K562 (cell line): Measurements from ENCODE around the gene TLCD1. TPM values are rescaled to one million over a fixed set of nuclear protein-coding genes. Genes with fewer than 3 reads are reported as not detected.

Experiments used
- CBFB ChIP-seq: sonication (generic); formaldehyde crosslinking; IDR thresholded peaks from 2 replicates; pipeline ENCODE4 v1.4.0; 2020; ENCODE audit warnings: mild to moderate bottlenecking, missing genetic modification reagents
- CEBPG ChIP-seq, 3 experiments: fragments of 200-800 bp in 1 of 3; sonication (Bioruptor generic) in 1 of 3; sonication (generic) in 1 of 3; formaldehyde crosslinking in 1 of 3; IDR thresholded peaks in 2 of 3; conservative IDR thresholded peaks in 1 of 3; 2 replicates each; pipeline versions ENCODE4 v1.6.1 to v1.8.0; 2016 to 2022; ENCODE audit warnings: missing compliant biosample characterization in 2 of 3, missing genetic modification characterization in 2 of 3, mild to moderate bottlenecking in 1 of 3, missing genetic modification reagents in 1 of 3
- EP400 ChIP-seq: fragments of 450-650 bp; IDR thresholded peaks from 2 replicates; pipeline ENCODE4 v1.6.1; 2017; ENCODE audit warnings: antibody characterized with exemption, mild to moderate bottlenecking, moderate library complexity
- FIP1L1 ChIP-seq: fragments of 200-400 bp; formaldehyde crosslinking; IDR thresholded peaks from 2 replicates; pipeline ENCODE4 v1.6.1; 2018; ENCODE audit warnings: mild to moderate bottlenecking, low read depth, low read length; ENCODE audit not compliant: poor library complexity, severe bottlenecking
- GABPB1 ChIP-seq: sonication (generic); formaldehyde crosslinking; IDR thresholded peaks from 2 replicates; pipeline ENCODE4 v1.8.0; 2022; ENCODE audit warnings: mild to moderate bottlenecking, missing genetic modification reagents
- JUN ChIP-seq, 2 experiments: sonication (generic) in 1 of 2; formaldehyde crosslinking in 1 of 2; IDR thresholded peaks; 2 replicates each; pipeline versions ENCODE4 v1.6.1 to v1.8.0; 2012 to 2022; ENCODE audit warnings: borderline replicate concordance in 2 of 2, mild to moderate bottlenecking in 2 of 2, improper control_type of control experiment in 1 of 2, low read depth in 1 of 2, low read length in 1 of 2, missing genetic modification reagents in 1 of 2
- NFIC ChIP-seq: fragments of 450-650 bp; IDR thresholded peaks from 2 replicates; pipeline ENCODE4 v1.6.1; 2017; ENCODE audit warnings: mild to moderate bottlenecking, inconsistent platforms
- NR1H2 ChIP-seq: sonication (generic); formaldehyde crosslinking; IDR thresholded peaks from 2 replicates; pipeline ENCODE4 v1.4.0; 2020; ENCODE audit warnings: mild to moderate bottlenecking, missing genetic modification reagents
- PHF8 ChIP-seq: fragments of 200-600 bp; sonication (generic); IDR thresholded peaks from 2 replicates; pipeline ENCODE4 v1.6.1; 2012; ENCODE audit warnings: mixed run types, mild to moderate bottlenecking, inconsistent platforms, low read length, moderate library complexity, borderline replicate concordance
- PREB ChIP-seq: sonication (generic); formaldehyde crosslinking; IDR thresholded peaks from 2 replicates; pipeline ENCODE4 v1.8.1; 2023; ENCODE audit warnings: mild to moderate bottlenecking, missing genetic modification reagents
- RBFOX2 ChIP-seq: fragments of 200-400 bp; formaldehyde crosslinking; IDR thresholded peaks from 2 replicates; pipeline ENCODE4 v1.6.1; 2017; ENCODE audit warnings: low read depth, mild to moderate bottlenecking, low read length, moderate library complexity
- RBM17 ChIP-seq: fragments of 200-400 bp; formaldehyde crosslinking; IDR thresholded peaks from 2 replicates; pipeline ENCODE4 v1.6.1; 2017; ENCODE audit warnings: low read depth, mild to moderate bottlenecking, low read length, borderline replicate concordance
- SNRNP70 ChIP-seq: fragments of 200-400 bp; formaldehyde crosslinking; optimal IDR thresholded peaks from 2 replicates; pipeline ENCODE3; 2017; ENCODE audit warnings: low read depth, low read length
- TAF1 ChIP-seq: IDR thresholded peaks from 2 replicates; pipeline ENCODE4 v1.6.1; 2011; ENCODE audit warnings: mild to moderate bottlenecking, low read length, moderate library complexity; ENCODE audit not compliant: insufficient read depth, control insufficient read depth, severe bottlenecking; ENCODE audit errors: extremely low read depth
- TCF15 ChIP-seq: fragments of 250-450 bp; sonication (Bioruptor Pico); IDR thresholded peaks from 2 replicates; pipeline ENCODE4 v1.8.0; 2022; ENCODE audit warnings: moderate library complexity, mild to moderate bottlenecking, inconsistent platforms
- UBTF ChIP-seq, 2 experiments: IDR thresholded peaks; 2 replicates each; pipeline ENCODE4 v1.6.1; 2012; ENCODE audit warnings: improper control_type of control experiment in 2 of 2, low read depth in 2 of 2, low read length in 2 of 2, borderline replicate concordance in 1 of 2
- ZHX1 ChIP-seq: fragments of 150-350 bp; conservative IDR thresholded peaks from 2 replicates; pipeline ENCODE4 v1.6.1; 2014; ENCODE audit warnings: low read length
- ZNF282 ChIP-seq: sonication (generic); formaldehyde crosslinking; IDR thresholded peaks from 2 replicates; pipeline ENCODE4 v1.8.1; 2023; ENCODE audit warnings: missing genetic modification reagents
- ZNF780A ChIP-seq: fragments of 250-450 bp; sonication (Bioruptor Pico); IDR thresholded peaks from 2 replicates; pipeline ENCODE4 v1.5.0; 2021; ENCODE audit warnings: mild to moderate bottlenecking
- polyA plus RNA-seq, 8 experiments: library from polyadenylated mRNA; depleted of rRNA in 4 of 8; stranded (reverse) in 5 of 8; unstranded in 3 of 8; fragments of >200 nt; fragmentation: Nextera tagmentation in 2 of 8; fragmentation: Illumina TruSeq in 1 of 8; extraction: Ambion mirVana in 2 of 8; extraction: Trizol in 1 of 8; gene quantifications; 2 replicates each; pipeline versions ENCODE4 v1.2.1 to v1.2.3, GENCODE V29; 2011 to 2014; ENCODE audit warnings: inconsistent platforms in 1 of 8, missing spikeins in 1 of 8
- total RNA-seq, 7 experiments: library from RNA; depleted of rRNA in 6 of 7; stranded (reverse); fragments of >200 nt in 6 of 7; fragmentation: Illumina TruSeq in 2 of 7; extraction: Trizol in 2 of 7; gene quantifications; 2 replicates each; pipeline versions ENCODE4 v1.2.1 to v1.2.3, GENCODE V29; 2011 to 2021; ENCODE audit warnings: low replicate concordance in 1 of 7

TLCD1 gene
- total and polyA plus RNA-seq, 9 of the 15 experiments (the other 6 are each of a cell fraction or from before 2014, with no cell fraction given) = 6.8 to 37.7 (median 21.7) TPM

GRCh38 chr17:28744972-28745785 is 19.1 kb upstream of the TLCD1 start (continued):
- TF ChIP-seq TAF1 (peak; percentile 14), NFIC (no peak), UBTF (IDR thresholded peaks at IDR 0.05; ENCODE audit: borderline replicate concordance in 1 of 2, low read depth in 2 of 2, low read length in 2 of 2) (0 out of 4 replicates have a peak, but pooled peaks of 1 of the 2 experiments have one; percentile 29), JUN (IDR thresholded peaks at IDR 0.05; ENCODE audit: borderline replicate concordance, low read depth, low read length) (no peak), JUN (CRISPR knock-in tag; IDR thresholded peaks at IDR 0.05; ENCODE audit: borderline replicate concordance) (no peak), RBFOX2 (peak; percentile 80), SNRNP70 (no peak), CBFB (CRISPR knock-in tag) (0 out of 2 replicates have a peak, but pooled peaks have one; percentile 62), TCF15 (no peak), FIP1L1 (no peak), GABPB1 (CRISPR knock-in tag) (0 out of 2 replicates have a peak, but pooled peaks have one; percentile 19), PHF8 (peak; percentile 34; the same call in 1 of the 2 replicates), ZNF780A (CRISPR knock-in tag) (no peak), ZNF282 (CRISPR knock-in tag) (no peak), NR1H2 (CRISPR knock-in tag) (no peak), ZHX1 (no peak), EP400 (no peak), RBM17 (no peak), CEBPG (CRISPR knock-in tag; IDR thresholded peaks at IDR 0.05) (no peak), CEBPG (tag; conservative IDR thresholded peaks at IDR 0.05 in 1 of 2, IDR thresholded peaks at IDR 0.05 in 1 of 2) (no peak), PREB (CRISPR knock-in tag) (0 out of 2 replicates have a peak, but pooled peaks have one; percentile 5)
